GM21447 (cell line): Measurements from ENCODE around the gene PCDH9.

Experiments used
- ATAC-seq: cut with Tn5 transposase; IDR thresholded peaks from one replicate; pipeline ENCODE4 v1.9.1; 2021; ENCODE audit not compliant: unreplicated experiment

Gene PCDH9

GRCh38 chr13:66425741-66426140 is 804.4 kb downstream of the PCDH9 start:
- no peak for ATAC-seq

- no peak for ATAC-seq
Observed at GRCh38 chr13:66424422-66424821, 805.7 kb downstream of the PCDH9 start.

- ATAC-seq, result no peak
Observed at GRCh38 chr13:66415444-66415843, 814.7 kb downstream of the PCDH9 start.

- ATAC-seq, result no peak
Observed at GRCh38 chr13:66414066-66414800, 815.9 kb downstream of the PCDH9 start.

GRCh38 chr13:66410314-66410713 is 819.8 kb downstream of the PCDH9 start:
- ATAC-seq, result no peak

GRCh38 chr13:66409542-66409941 is 820.6 kb downstream of the PCDH9 start:
- no peak for ATAC-seq

GRCh38 chr13:66407128-66407527 is 823.0 kb downstream of the PCDH9 start:
- ATAC-seq, result no peak

- no peak for ATAC-seq
Observed at GRCh38 chr13:66405908-66406802, 824.0 kb downstream of the PCDH9 start.

- ATAC-seq, result no peak
Observed at GRCh38 chr13:66402546-66402945, 827.6 kb downstream of the PCDH9 start.

GRCh38 chr13:66402066-66402465 is 828.1 kb downstream of the PCDH9 start:
- ATAC-seq, result no peak

- no peak for ATAC-seq
Observed at GRCh38 chr13:66400292-66400691, 829.8 kb downstream of the PCDH9 start.

GRCh38 chr13:66399873-66400272 is 830.3 kb downstream of the PCDH9 start:
- no peak for ATAC-seq

- ATAC-seq, result no peak
Observed at GRCh38 chr13:66397133-66397532, 833.0 kb downstream of the PCDH9 start.

- no peak for ATAC-seq
Observed at GRCh38 chr13:66391322-66391721, 838.8 kb downstream of the PCDH9 start.

- ATAC-seq, result no peak
Observed at GRCh38 chr13:66378894-66379293, 851.2 kb downstream of the PCDH9 start.

- ATAC-seq, result no peak
Observed at GRCh38 chr13:66377569-66377968, 852.6 kb downstream of the PCDH9 start.

- ATAC-seq, result no peak
Observed at GRCh38 chr13:66375756-66376155, 854.4 kb downstream of the PCDH9 start.

- no peak for ATAC-seq
Observed at GRCh38 chr13:66369666-66370065, 860.5 kb downstream of the PCDH9 start.

GRCh38 chr13:66367356-66367755 is 862.8 kb downstream of the PCDH9 start:
- no peak for ATAC-seq

GRCh38 chr13:66365101-66365500 is 865.0 kb downstream of the PCDH9 start:
- ATAC-seq, result no peak

GRCh38 chr13:66364346-66364745 is 865.8 kb downstream of the PCDH9 start:
- no peak for ATAC-seq

- no peak for ATAC-seq
Observed at GRCh38 chr13:66362485-66362884, 867.7 kb downstream of the PCDH9 start.
